GM23338 (cell line): ENCODE measurements around the gene CAMTA1. TPM values are rescaled to one million over a fixed set of nuclear protein-coding genes. Genes with fewer than 3 reads are reported as not detected.
"Not testable (repeated sequence)": the region's sequence is repeated elsewhere in the genome, so short reads cannot be mapped to it uniquely, and the experiment has no call there.

Source experiments
- ATAC-seq: fragments of 200-7000 bp; cut with Tn5 transposase; 3 replicates; pipeline ENCODE4 v1.9.1; 2020
- DNase-seq: peaks from one replicate; pipeline ENCODE4 v3.0.0-alpha.2; 2015; ENCODE audit warnings: low spot score
- H2AFZ ChIP-seq: fragments of 200-600 bp; sonication (generic); 2 replicates; pipeline ENCODE4 v1.8.0; 2016; ENCODE audit warnings: antibody characterized with exemption, mild to moderate bottlenecking, moderate library complexity
- H3F3A ChIP-seq: fragments of 200-600 bp; sonication (generic); replicated peaks from 2 replicates; pipeline ENCODE4 v1.8.0; 2017; ENCODE audit warnings: antibody characterized with exemption, mixed run types, low read depth
- H3K27ac ChIP-seq: fragments of 200-600 bp; sonication (generic); 2 replicates; pipeline ENCODE4 v1.6.1; 2016; ENCODE audit warnings: low read depth
- H3K27me3 ChIP-seq: fragments of 200-600 bp; sonication (generic); 2 replicates; pipeline ENCODE4 v1.8.0; 2016; ENCODE audit warnings: mild to moderate bottlenecking, mixed run types, moderate library complexity; ENCODE audit not compliant: insufficient read depth
- H3K36me3 ChIP-seq: fragments of 200-600 bp; sonication (generic); 2 replicates; pipeline ENCODE4 v1.8.0; 2016; ENCODE audit warnings: mild to moderate bottlenecking; ENCODE audit not compliant: insufficient read depth
- H3K4me1 ChIP-seq: fragments of 200-600 bp; sonication (generic); 2 replicates; pipeline ENCODE4 v1.8.0; 2016; ENCODE audit warnings: mild to moderate bottlenecking, moderate library complexity; ENCODE audit not compliant: insufficient read depth
- H3K4me2 ChIP-seq: fragments of 200-600 bp; sonication (generic); 2 replicates; pipeline ENCODE4 v1.7.1; 2017; ENCODE audit warnings: mixed run types
- H3K4me3 ChIP-seq: fragments of 200-600 bp; sonication (generic); 2 replicates; pipeline ENCODE4 v1.6.1; 2016; ENCODE audit warnings: mixed run types
- H3K79me2 ChIP-seq: fragments of 200-600 bp; sonication (generic); replicated peaks from 2 replicates; pipeline ENCODE4 v1.8.0; 2017; ENCODE audit warnings: mild to moderate bottlenecking; ENCODE audit not compliant: insufficient read depth
- H3K9me2 ChIP-seq: fragments of 200-600 bp; sonication (generic); 2 replicates; pipeline ENCODE4 v1.8.0; 2017; ENCODE audit not compliant: insufficient read depth
- H4K20me1 ChIP-seq: fragments of 200-600 bp; sonication (generic); replicated peaks from 2 replicates; pipeline ENCODE4 v1.8.0; 2017; ENCODE audit warnings: mild to moderate bottlenecking; ENCODE audit not compliant: insufficient read depth
- H3K27ac Mint-ChIP-seq: 2 replicates; pipeline ENCODE4 v1.8.0; 2020; ENCODE audit warnings: inconsistent platforms, mild to moderate bottlenecking, moderate library complexity, mixed read lengths
- H3K27me3 Mint-ChIP-seq: 3 replicates; pipeline ENCODE4 v1.8.0; 2022; ENCODE audit warnings: low read depth, mild to moderate bottlenecking, moderate library complexity, mixed read lengths, inconsistent platforms; ENCODE audit not compliant: insufficient read depth, poor library complexity
- H3K36me3 Mint-ChIP-seq: 3 replicates; pipeline ENCODE4 v1.8.0; 2021; ENCODE audit warnings: low read depth, mild to moderate bottlenecking, inconsistent platforms, moderate library complexity, mixed read lengths
- H3K4me1 Mint-ChIP-seq: 3 replicates; pipeline ENCODE4 v1.8.0; 2020; ENCODE audit warnings: mild to moderate bottlenecking, inconsistent platforms, mixed read lengths
- H3K4me3 Mint-ChIP-seq: 3 replicates; pipeline ENCODE4 v1.8.0; 2021; ENCODE audit warnings: moderate library complexity, mild to moderate bottlenecking, inconsistent platforms, mixed read lengths
- H3K9me3 Mint-ChIP-seq: 3 replicates; pipeline ENCODE4 v1.8.0; 2020; ENCODE audit warnings: moderate library complexity, mild to moderate bottlenecking, inconsistent platforms, mixed read lengths
- NANOG ChIP-seq: IDR thresholded peaks from 2 replicates; pipeline ENCODE4 v1.6.1; 2016; ENCODE audit warnings: antibody characterized with exemption, borderline replicate concordance
- POLR2AphosphoS5 ChIP-seq: IDR thresholded peaks from 2 replicates; pipeline ENCODE4 v1.6.1; 2016; ENCODE audit warnings: antibody characterized with exemption, low read depth
- ZNF114 ChIP-seq: fragments of 250-450 bp; sonication (Bioruptor Pico); IDR thresholded peaks from 2 replicates; pipeline ENCODE4 v1.5.0; 2020; ENCODE audit warnings: mild to moderate bottlenecking, moderate library complexity
- ZNF331 ChIP-seq: fragments of 250-450 bp; sonication (Bioruptor Pico); IDR thresholded peaks from 2 replicates; pipeline ENCODE4 v1.5.0; 2020; ENCODE audit warnings: low read depth, mild to moderate bottlenecking, moderate library complexity
- ZNF462 ChIP-seq: fragments of 250-450 bp; sonication (Bioruptor Pico); IDR thresholded peaks from 2 replicates; pipeline ENCODE4 v1.5.0; 2020; ENCODE audit warnings: mild to moderate bottlenecking, moderate library complexity
- polyA plus RNA-seq: library from polyadenylated mRNA; unstranded; fragments of >200 nt; fragmentation: Nextera tagmentation; extraction: Ambion mirVana; gene quantifications from 2 replicates; pipeline ENCODE4 v1.2.1, GENCODE V29; 2016
- total RNA-seq: library from RNA; depleted of rRNA; stranded (reverse); fragments of >200 nt; shearing (Covaris generic); gene quantifications from 2 replicates; pipeline ENCODE4 v1.2.3, GENCODE V29; 2014

The CAMTA1 gene
- total and polyA plus RNA-seq, 2 experiments from 2014 or later = 115 to 519 TPM

GRCh38 chr1:7596126-7596965 lies 811.1 kb downstream of the CAMTA1 start (continued):
- TF ChIP-seq ZNF462 (CRISPR knock-in tag) (no peak), POLR2AphosphoS5 (no peak), ZNF331 (CRISPR knock-in tag) (no peak), NANOG (no peak), ZNF114 (CRISPR knock-in tag) (no peak)

- H3K4me2 ChIP-seq, H3F3A ChIP-seq, H3K79me2 ChIP-seq, H3K4me3 ChIP-seq, H3K27ac Mint-ChIP-seq, H3K4me3 Mint-ChIP-seq, ATAC-seq, DNase-seq, H4K20me1 ChIP-seq, H3K4me1 ChIP-seq, H3K4me1 Mint-ChIP-seq, H3K9me2 ChIP-seq, H2AFZ ChIP-seq, H3K36me3 ChIP-seq, H3K36me3 Mint-ChIP-seq, H3K27me3 Mint-ChIP-seq, H3K27ac ChIP-seq, H3K27me3 ChIP-seq: not testable (repeated sequence)
- H3K9me3 Mint-ChIP-seq = peaks cover 21% of the 10 kb centered on the region
Measured at GRCh38 chr1:7598058-7598457, 812.8 kb downstream of the CAMTA1 start.

- H3K36me3 Mint-ChIP-seq = peaks cover 10% of the 10 kb centered on the region; the same call in 2 of the 3 replicates
- not testable (repeated sequence) for H3K4me3 Mint-ChIP-seq, H3K36me3 ChIP-seq, DNase-seq, H3K27ac Mint-ChIP-seq, H3K27me3 Mint-ChIP-seq, H3K4me3 ChIP-seq, H3K4me2 ChIP-seq, H2AFZ ChIP-seq, H4K20me1 ChIP-seq, H3K27ac ChIP-seq, ATAC-seq, H3F3A ChIP-seq, H3K27me3 ChIP-seq, H3K79me2 ChIP-seq, H3K4me1 ChIP-seq
- H3K9me3 Mint-ChIP-seq = peaks cover 43% of the 10 kb centered on the region
- H3K9me2 ChIP-seq = peaks cover 14% of the 10 kb centered on the region
- H3K4me1 Mint-ChIP-seq = peaks cover 15% of the 10 kb centered on the region
Measured at GRCh38 chr1:7604906-7605305, 819.7 kb downstream of the CAMTA1 start.
